GM12874 (cell line): ENCODE data around the gene HERPUD1.

ENCODE experiments used
- CTCF ChIP-seq: IDR thresholded peaks from 2 replicates; pipeline ENCODE4 v1.5.1; 2011; ENCODE audit warnings: low read depth, mild to moderate bottlenecking, control low read depth, low read length, moderate library complexity; ENCODE audit not compliant: insufficient read depth

HERPUD1 gene

DNA sequence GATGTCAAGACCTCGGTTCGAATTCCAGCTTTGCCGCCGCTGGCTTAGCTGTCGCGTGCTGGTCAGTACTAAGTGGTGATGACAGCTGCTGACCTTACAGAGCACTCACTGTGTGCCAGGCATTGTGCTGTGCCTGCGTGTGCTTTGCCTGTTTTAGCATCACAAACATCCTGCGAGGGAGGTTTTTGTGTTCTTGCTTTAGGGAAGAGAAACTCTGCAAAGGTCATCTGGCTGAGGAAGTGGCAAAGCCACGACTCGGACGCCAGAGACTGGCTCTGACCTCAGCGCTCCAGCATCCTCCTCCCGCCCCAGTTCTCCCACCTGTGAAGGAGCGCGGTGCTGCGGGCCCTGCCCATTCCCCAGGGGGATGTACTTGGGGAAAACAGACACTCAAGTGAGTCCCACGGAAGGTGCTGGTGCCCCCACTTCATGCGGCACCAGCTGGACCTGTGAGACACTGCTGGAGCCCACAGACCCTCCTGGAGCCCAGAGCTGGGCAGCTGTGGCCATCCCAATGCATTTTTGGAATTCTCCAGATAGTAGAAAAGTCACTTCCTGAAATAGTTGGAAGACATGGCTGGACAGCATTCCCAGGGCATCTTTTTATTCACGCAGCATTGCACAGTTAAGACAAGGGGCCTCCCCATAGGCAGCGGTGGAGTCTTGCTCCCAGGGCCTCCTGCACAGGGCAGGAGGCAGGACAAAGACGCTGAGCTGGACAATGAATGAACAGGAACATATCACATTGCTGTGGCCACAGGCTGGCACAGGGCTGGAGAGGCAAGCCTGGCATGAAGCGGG lies 20.0 kb upstream of the HERPUD1 start:
- TF ChIP-seq CTCF = no peak

DNA sequence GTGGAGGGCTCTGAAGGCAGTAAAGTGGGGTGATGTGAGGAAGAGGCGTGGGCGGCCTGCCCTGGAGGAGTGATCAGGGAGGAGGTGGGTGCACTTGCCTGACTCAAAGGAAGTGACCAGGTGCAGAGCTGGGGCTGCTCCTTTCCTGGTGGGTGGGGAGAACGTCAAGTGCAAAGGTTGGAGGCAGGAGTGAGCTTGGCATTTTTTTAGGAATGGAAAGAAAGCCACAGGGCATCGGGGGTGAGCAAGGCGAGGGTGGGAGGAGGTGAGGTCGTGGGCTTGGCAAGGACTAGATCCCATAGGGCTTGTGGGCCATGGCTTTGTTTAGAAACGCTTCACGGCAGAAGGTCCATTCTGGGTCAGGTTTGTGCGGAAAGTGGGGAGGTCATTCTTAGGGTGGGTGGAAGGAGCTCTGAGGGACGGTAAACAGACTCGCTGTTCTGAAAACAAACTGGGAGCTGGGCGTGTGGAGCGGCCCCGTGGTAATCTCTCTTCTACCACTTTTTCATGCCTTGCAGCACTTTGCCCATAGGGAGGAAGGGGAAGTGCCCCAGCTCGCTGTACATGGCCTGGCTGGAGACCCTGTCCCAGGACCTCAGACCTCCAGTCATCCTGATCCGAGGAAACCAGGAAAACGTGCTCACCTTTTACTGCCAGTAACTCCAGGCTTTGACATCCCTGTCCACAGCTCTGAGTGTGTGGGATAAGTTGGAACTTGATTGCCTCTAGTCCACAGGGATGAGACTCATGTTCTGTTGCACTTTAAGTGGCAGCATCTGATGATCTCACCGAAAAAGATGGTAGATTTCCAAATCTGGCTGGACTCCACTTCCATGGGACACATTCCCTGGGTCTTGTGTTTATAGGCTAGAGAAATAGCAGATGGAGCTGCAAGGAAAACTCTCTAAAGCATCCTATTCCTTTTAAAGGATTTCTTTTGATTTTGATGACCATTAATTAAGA lies 18.9 kb upstream of the HERPUD1 start:
- TF ChIP-seq CTCF = no peak

- no peak for TF ChIP-seq CTCF
These were observed 17.0 kb upstream of the HERPUD1 start for GRCh38 chr16:56914896-56915295.

DNA sequence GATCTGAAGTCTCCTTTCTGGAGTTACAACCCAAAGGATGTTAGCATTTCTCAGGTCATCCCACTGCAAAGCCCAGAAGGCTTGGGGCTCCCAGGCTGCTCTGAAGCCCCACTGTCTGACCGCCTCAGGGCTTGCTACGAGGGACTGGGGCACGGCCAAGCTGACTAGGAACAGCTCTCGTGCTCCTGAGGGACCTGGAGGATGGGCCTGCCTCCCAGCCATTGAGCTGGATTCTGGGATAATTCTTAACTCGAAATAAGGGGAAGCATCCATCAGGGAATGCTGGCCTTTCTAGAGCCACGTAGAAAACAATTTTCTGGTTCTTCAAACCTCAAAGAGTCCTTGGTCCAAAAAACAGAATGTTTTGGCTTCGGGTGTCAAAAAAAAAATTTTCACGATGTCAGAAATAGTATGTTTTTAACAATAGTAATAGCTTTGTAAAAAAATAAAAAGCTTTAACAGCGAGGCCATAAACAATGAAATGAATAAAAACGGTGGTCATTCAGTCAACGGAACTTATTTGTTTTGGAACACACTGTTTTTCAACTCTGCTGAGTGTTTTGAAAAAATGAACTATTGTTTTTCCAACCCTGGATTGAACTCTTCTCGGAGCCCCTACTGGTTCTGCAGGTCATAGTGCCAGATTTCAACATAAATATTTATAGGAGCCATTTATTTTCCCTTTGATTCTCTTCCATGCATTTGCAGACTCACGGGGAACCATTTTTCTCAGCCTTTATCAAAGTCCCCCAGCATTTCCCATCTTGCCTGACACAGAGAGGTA lies 16.4 kb upstream of the HERPUD1 start:
- TF ChIP-seq CTCF = no peak

GRCh38 chr16:56916571-56917403 lies 15.2 kb upstream of the HERPUD1 start:
- no peak for TF ChIP-seq CTCF

GRCh38 chr16:56918467-56919012 lies 13.4 kb upstream of the HERPUD1 start:
- TF ChIP-seq CTCF = no peak
